DND-41 (cell line): ENCODE measurements around the gene RFX2.

Experiments used
- ATAC-seq: fragments of 200-7000 bp; cut with Tn5 transposase; 3 replicates; pipeline ENCODE4 v1.9.1; 2021; ENCODE audit warnings: low read depth; ENCODE audit not compliant: insufficient read depth
- DNase-seq: peaks from one replicate; pipeline ENCODE4 v3.0.0-alpha.2; 2020
- H2AFZ ChIP-seq: 2 replicates; pipeline ENCODE4 v1.6.0; 2012; ENCODE audit warnings: low read depth, low read length
- H3K27ac ChIP-seq: 2 replicates; pipeline ENCODE4 v1.5.1; 2012; ENCODE audit warnings: low read length, inconsistent platforms
- H3K27me3 ChIP-seq: fragments of 200-600 bp; sonication (generic); 2 replicates; pipeline ENCODE4 v1.6.0; 2012; ENCODE audit warnings: low read length, mild to moderate bottlenecking, inconsistent platforms; ENCODE audit not compliant: insufficient read depth, poor library complexity
- H3K36me3 ChIP-seq: 2 replicates; pipeline ENCODE4 v1.5.1; 2012; ENCODE audit warnings: low read length, inconsistent platforms; ENCODE audit not compliant: insufficient read depth
- H3K4me1 ChIP-seq: 2 replicates; pipeline ENCODE4 v1.5.1; 2012; ENCODE audit warnings: mild to moderate bottlenecking, low read length; ENCODE audit not compliant: insufficient read depth
- H3K4me2 ChIP-seq: 2 replicates; pipeline ENCODE4 v1.6.0; 2012; ENCODE audit warnings: mild to moderate bottlenecking, moderate library complexity, low read length, inconsistent platforms; ENCODE audit not compliant: insufficient read depth
- H3K4me3 ChIP-seq, 2 experiments: fragments of 200-600 bp in 1 of 2; shearing (Covaris generic) in 1 of 2; 2 replicates each; pipeline ENCODE4 v1.5.1; 2012 to 2016; ENCODE audit warnings: inconsistent platforms in 2 of 2, low read length in 2 of 2, mild to moderate bottlenecking in 2 of 2, low read depth in 1 of 2, moderate library complexity in 1 of 2
- H3K79me2 ChIP-seq: 2 replicates; pipeline ENCODE4 v1.6.0; 2012; ENCODE audit warnings: low read length, inconsistent platforms; ENCODE audit not compliant: insufficient read depth
- H3K9ac ChIP-seq: 2 replicates; pipeline ENCODE4 v1.6.0; 2012; ENCODE audit warnings: low read depth, mild to moderate bottlenecking, inconsistent platforms, low read length, moderate library complexity
- H3K9me3 ChIP-seq: 2 replicates; pipeline ENCODE4 v1.5.1; 2012; ENCODE audit warnings: low read length, moderate library complexity, mild to moderate bottlenecking, inconsistent platforms; ENCODE audit not compliant: insufficient read depth, severe bottlenecking
- H4K20me1 ChIP-seq: 2 replicates; pipeline ENCODE4 v1.6.0; 2012; ENCODE audit warnings: low read length; ENCODE audit not compliant: insufficient read depth
- EZH2 ChIP-seq: IDR thresholded peaks from 3 replicates; pipeline ENCODE4 v1.6.1; 2012; ENCODE audit warnings: borderline replicate concordance, low read depth, mild to moderate bottlenecking, moderate library complexity, low read length, inconsistent platforms; ENCODE audit not compliant: severe bottlenecking
- TF ChIP-seq, protein P1 (sequence below): IDR thresholded peaks from 2 replicates; pipeline ENCODE4 v1.5.1; 2012; ENCODE audit warnings: borderline replicate concordance, low read length, moderate library complexity, mild to moderate bottlenecking; ENCODE audit not compliant: poor library complexity, severe bottlenecking; ENCODE audit errors: extremely low read depth

Gene RFX2

DNA sequence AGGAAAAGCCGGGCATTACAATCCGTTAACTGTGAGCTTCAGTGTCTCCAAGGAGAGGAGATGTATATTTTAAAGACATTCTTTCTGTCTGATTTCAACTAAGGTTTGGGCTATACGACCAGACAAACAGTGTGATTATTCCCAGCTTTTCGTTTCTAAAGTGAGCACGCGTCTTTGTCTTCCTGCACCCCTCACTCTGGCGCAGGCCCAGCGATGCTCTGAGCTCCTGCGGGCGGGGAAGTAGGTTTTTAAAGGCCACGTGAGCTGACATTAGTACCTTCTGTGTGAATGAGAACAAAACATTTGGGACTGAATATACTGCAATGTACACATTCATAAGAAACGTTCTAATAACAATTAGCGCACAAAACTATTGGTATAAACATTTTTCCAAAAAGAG is 117.1 kb downstream of the RFX2 start:
- Histone ChIP-seq H2AFZ (no peak overlapping the region), H3K4me1 (no peaks in the 10 kb centered on the region), H3K27me3 (no peaks in the 10 kb centered on the region), H3K36me3 (no peaks in the 10 kb centered on the region), H3K9ac (no peak overlapping the region), H4K20me1 (no peaks in the 10 kb centered on the region), H3K9me3 (no peaks in the 10 kb centered on the region), H3K4me3 (no peak overlapping the region), H3K27ac (no peak overlapping the region), H3K79me2 (no peaks in the 10 kb centered on the region), H3K4me2 (no peak overlapping the region)
- DNase-seq, result no peak
- ATAC-seq, result no peak
- no peak for TF ChIP-seq EZH2
- TF ChIP-seq, protein P1, sequence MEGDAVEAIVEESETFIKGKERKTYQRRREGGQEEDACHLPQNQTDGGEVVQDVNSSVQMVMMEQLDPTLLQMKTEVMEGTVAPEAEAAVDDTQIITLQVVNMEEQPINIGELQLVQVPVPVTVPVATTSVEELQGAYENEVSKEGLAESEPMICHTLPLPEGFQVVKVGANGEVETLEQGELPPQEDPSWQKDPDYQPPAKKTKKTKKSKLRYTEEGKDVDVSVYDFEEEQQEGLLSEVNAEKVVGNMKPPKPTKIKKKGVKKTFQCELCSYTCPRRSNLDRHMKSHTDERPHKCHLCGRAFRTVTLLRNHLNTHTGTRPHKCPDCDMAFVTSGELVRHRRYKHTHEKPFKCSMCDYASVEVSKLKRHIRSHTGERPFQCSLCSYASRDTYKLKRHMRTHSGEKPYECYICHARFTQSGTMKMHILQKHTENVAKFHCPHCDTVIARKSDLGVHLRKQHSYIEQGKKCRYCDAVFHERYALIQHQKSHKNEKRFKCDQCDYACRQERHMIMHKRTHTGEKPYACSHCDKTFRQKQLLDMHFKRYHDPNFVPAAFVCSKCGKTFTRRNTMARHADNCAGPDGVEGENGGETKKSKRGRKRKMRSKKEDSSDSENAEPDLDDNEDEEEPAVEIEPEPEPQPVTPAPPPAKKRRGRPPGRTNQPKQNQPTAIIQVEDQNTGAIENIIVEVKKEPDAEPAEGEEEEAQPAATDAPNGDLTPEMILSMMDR, result no peak

- TF ChIP-seq, protein P1, result no peak
- no peak for TF ChIP-seq EZH2
- no peak overlapping the region for H3K4me3 ChIP-seq
- no peaks in the 10 kb centered on the region for H3K9me3 ChIP-seq
- ATAC-seq (no peak), DNase-seq (no peak)
- no peak overlapping the region for H3K4me2 ChIP-seq
- no peaks in the 10 kb centered on the region for H3K27me3 ChIP-seq
- H3K4me1 ChIP-seq, result peaks cover 2% of the 10 kb centered on the region
- no peaks in the 10 kb centered on the region for H4K20me1 ChIP-seq
- H2AFZ ChIP-seq, result no peak overlapping the region
- H3K79me2 ChIP-seq, result no peaks in the 10 kb centered on the region
- H3K36me3 ChIP-seq, result no peaks in the 10 kb centered on the region
- no peak overlapping the region for H3K27ac ChIP-seq
- H3K9ac ChIP-seq, result no peak overlapping the region
Measured at GRCh38 chr19:5992756-5993155, 117.5 kb downstream of the RFX2 start.

DNA sequence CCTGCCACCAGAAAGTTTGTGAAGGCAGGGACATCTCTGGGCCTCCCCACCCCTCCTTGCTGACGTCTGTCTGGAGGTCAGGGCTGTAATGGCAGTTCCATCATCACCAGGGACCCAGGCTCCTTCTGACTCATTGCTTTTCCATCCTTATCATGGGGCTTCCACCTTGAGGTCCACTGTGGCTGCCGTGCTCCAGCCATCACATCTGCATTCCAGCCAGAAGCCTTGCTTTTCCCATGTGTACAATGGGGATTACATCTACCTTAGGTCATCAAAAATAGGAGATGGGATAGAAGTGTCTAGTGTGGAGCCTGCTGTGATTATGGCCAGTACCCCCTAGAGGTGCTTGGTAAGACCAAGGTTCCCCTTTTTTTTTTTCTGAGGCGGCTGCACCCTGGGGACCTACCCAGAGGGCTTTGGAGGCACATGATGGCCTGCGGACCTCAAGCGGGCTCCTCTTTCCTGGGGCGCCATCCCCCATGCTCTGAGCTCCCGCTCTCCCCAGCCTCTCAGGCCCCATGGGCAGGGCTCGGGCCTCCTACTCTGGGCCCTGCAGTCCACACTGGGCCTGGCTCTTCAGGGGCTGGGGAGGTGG is 119.0 kb downstream of the RFX2 start:
- DNase-seq (no peak), ATAC-seq (no peak)
- Histone ChIP-seq H3K27me3 (no peaks in the 10 kb centered on the region), H3K27ac (no peak overlapping the region), H3K4me1 (peaks cover 10% of the 10 kb centered on the region), H4K20me1 (no peaks in the 10 kb centered on the region), H3K9ac (no peak overlapping the region), H3K4me3 (no peak overlapping the region), H3K4me2 (no peak overlapping the region), H3K79me2 (no peaks in the 10 kb centered on the region), H3K9me3 (no peaks in the 10 kb centered on the region), H2AFZ (no peak overlapping the region), H3K36me3 (no peaks in the 10 kb centered on the region)
- TF ChIP-seq EZH2, result no peak
- TF ChIP-seq, protein P1, result no peak
